Measurements from ENCODE around the gene GLT1D1. TPM values are rescaled to one million over a fixed set of nuclear protein-coding genes. Genes with fewer than 3 reads are reported as not detected.

GLT1D1 gene
- total RNA-seq, 1 donor from 2014 or later = 9.5 TPM

DNA sequence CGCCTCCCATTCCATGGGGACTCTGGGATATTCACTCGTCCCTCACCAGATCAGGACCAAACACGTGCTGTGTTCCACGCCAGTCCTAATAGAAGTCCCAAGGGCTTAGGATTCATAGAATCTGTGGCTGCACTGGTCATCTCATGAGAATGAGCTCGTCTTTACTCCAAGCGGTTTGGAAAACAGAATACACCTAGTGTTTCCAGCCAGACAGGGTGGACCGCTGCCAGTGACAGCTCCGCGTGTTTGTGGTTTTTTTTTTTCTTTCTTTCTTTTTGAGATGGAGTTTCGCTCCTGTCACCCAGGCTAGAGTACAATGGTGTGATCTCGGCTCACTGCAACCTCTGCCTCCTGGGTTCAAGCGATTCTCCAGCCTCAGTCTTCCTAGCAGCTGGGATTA is 75.1 kb downstream of the GLT1D1 start:
- DNase-seq (ENCODE audit: low spot score in 2 of 2) = no peak
- Histone ChIP-seq H3K9me3 (no peaks in the 10 kb centered on the region), H3K4me3 (no peak overlapping the region), H3K27me3 (no peaks in the 10 kb centered on the region), H3K27ac (no peak overlapping the region), H3K36me3 (no peaks in the 10 kb centered on the region), H3K4me1 (no peaks in the 10 kb centered on the region)
- intact Hi-C loops (cut with DNase I) = no loop called here
- TF ChIP-seq, protein P1, sequence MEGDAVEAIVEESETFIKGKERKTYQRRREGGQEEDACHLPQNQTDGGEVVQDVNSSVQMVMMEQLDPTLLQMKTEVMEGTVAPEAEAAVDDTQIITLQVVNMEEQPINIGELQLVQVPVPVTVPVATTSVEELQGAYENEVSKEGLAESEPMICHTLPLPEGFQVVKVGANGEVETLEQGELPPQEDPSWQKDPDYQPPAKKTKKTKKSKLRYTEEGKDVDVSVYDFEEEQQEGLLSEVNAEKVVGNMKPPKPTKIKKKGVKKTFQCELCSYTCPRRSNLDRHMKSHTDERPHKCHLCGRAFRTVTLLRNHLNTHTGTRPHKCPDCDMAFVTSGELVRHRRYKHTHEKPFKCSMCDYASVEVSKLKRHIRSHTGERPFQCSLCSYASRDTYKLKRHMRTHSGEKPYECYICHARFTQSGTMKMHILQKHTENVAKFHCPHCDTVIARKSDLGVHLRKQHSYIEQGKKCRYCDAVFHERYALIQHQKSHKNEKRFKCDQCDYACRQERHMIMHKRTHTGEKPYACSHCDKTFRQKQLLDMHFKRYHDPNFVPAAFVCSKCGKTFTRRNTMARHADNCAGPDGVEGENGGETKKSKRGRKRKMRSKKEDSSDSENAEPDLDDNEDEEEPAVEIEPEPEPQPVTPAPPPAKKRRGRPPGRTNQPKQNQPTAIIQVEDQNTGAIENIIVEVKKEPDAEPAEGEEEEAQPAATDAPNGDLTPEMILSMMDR (IDR thresholded peaks at IDR 0.05) = no peak

- Histone ChIP-seq H3K9me3 (no peaks in the 10 kb centered on the region), H3K36me3 (no peaks in the 10 kb centered on the region), H3K4me1 (no peaks in the 10 kb centered on the region), H3K4me3 (no peak overlapping the region), H3K27me3 (no peaks in the 10 kb centered on the region), H3K27ac (no peak overlapping the region)
- intact Hi-C loops (cut with DNase I) = no loop called here
- TF ChIP-seq, protein P1 (IDR thresholded peaks at IDR 0.05) = no peak
- DNase-seq (ENCODE audit: low spot score in 2 of 2) = no peak
Observed at GRCh38 chr12:128929057-128929456, 75.8 kb downstream of the GLT1D1 start.

GRCh38 chr12:128930606-128931005 is 77.3 kb downstream of the GLT1D1 start:
- DNase-seq (ENCODE audit: low spot score in 2 of 2) = no peak
- intact Hi-C loops (cut with DNase I) = no loop called here
- no peaks in the 10 kb centered on the region for H3K27me3 ChIP-seq
- H3K9me3 ChIP-seq = no peaks in the 10 kb centered on the region
- H3K27ac ChIP-seq = no peak overlapping the region
- H3K36me3 ChIP-seq = no peaks in the 10 kb centered on the region
- H3K4me1 ChIP-seq = no peaks in the 10 kb centered on the region
- TF ChIP-seq, protein P1 (IDR thresholded peaks at IDR 0.05) = no peak
- no peak overlapping the region for H3K4me3 ChIP-seq

DNA sequence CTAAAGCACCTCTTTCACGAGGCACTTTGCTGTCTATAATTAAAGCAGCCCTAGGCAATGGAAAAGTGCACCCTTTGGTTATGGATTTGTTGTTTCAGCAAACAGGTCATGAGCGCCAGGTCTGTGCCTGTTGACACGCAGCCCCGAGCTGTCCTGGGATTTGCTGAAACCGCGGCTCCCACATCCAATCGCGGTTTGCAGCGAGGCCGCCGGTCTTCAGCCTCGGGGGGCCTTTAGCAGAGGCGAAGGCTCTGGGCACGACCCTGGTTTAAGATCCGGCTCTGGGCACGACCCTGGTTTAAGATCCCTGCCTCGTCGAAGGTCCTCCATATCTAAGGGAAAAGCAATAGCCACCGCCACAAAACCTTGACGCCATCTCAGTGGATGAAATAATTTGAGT is 79.2 kb downstream of the GLT1D1 start:
- Histone ChIP-seq H3K27ac (no peak overlapping the region), H3K4me1 (no peaks in the 10 kb centered on the region), H3K36me3 (no peaks in the 10 kb centered on the region), H3K9me3 (no peaks in the 10 kb centered on the region), H3K4me3 (no peak overlapping the region), H3K27me3 (no peaks in the 10 kb centered on the region)
- TF ChIP-seq, protein P1 (IDR thresholded peaks at IDR 0.05) = no peak
- DNase-seq (ENCODE audit: low spot score in 2 of 2) = no peak
- intact Hi-C loops (cut with DNase I) = no loop called here

DNA sequence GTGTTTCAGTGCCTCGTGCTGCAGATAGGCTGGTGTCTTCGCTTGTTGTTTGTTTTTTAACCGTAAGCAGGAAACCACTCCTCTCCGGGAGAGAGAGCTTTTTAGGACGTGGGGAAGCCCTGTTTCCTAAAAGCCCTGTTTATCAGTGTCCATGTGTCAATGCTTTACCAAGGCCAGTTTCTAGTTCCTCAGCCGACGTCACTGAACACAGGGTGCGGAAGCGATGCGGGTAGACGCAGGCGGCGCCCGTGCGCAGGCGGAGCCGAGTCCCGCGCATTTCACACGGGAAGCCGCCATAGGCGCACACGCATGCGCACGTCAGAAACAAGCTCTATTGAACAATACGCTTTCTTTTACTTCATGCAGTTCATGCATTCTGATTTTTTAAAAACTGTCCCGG is 79.8 kb downstream of the GLT1D1 start:
- no peak overlapping the region for H3K4me3 ChIP-seq
- TF ChIP-seq, protein P1 (IDR thresholded peaks at IDR 0.05) = no peak
- no peaks in the 10 kb centered on the region for H3K36me3 ChIP-seq
- H3K27me3 ChIP-seq = no peaks in the 10 kb centered on the region
- intact Hi-C loops (cut with DNase I) = no loop called here
- H3K4me1 ChIP-seq = no peaks in the 10 kb centered on the region
- H3K9me3 ChIP-seq = no peaks in the 10 kb centered on the region
- no peak for DNase-seq (ENCODE audit: low spot score in 2 of 2)
- no peak overlapping the region for H3K27ac ChIP-seq

GRCh38 chr12:128933926-128934325 is 80.6 kb downstream of the GLT1D1 start:
- no peaks in the 10 kb centered on the region for H3K4me1 ChIP-seq
- no peak overlapping the region for H3K4me3 ChIP-seq
- intact Hi-C loops (cut with DNase I) = no loop called here
- DNase-seq (ENCODE audit: low spot score in 2 of 2) = no peak
- H3K36me3 ChIP-seq = no peaks in the 10 kb centered on the region
- no peak overlapping the region for H3K27ac ChIP-seq
- H3K27me3 ChIP-seq = no peaks in the 10 kb centered on the region
- TF ChIP-seq, protein P1 (IDR thresholded peaks at IDR 0.05) = no peak
- no peaks in the 10 kb centered on the region for H3K9me3 ChIP-seq
